GM12873 (cell line): ENCODE data around the gene EGLN1.

Source experiments
- TF ChIP-seq, protein P1 (sequence below): IDR thresholded peaks from 2 replicates; pipeline ENCODE4 v1.5.1; 2012; ENCODE audit warnings: low read depth, mild to moderate bottlenecking, moderate library complexity, low read length, control low read depth; ENCODE audit not compliant: insufficient read depth; ENCODE audit errors: missing control alignments

Gene EGLN1

DNA sequence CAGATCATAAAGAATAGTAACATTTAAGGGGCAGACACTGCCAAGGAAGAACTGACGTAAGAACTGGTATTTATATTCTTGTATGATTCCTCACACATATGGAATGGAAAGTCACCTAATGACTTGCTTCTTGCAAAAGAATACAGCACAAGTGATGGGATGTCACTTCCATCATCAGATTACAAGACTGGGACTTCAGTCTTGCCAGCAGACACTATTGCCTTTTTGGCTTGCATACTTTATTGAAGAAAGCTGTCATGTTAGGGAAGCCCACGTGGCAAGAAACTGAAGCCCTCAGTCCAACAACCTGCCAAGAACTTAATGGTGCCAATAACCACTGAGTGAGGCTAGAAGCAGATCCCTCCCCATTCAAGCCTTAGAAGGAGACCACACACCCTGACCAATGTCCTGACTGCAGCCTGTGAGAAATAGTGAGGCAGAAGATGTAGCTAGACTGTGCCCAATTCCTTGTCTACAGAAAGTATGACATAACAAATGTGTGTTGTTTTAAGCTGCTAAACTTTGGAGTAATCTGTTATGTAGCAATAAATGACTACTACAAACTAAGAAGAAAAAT, 12.0 kb downstream of the EGLN1 start:
- TF ChIP-seq, protein P1, sequence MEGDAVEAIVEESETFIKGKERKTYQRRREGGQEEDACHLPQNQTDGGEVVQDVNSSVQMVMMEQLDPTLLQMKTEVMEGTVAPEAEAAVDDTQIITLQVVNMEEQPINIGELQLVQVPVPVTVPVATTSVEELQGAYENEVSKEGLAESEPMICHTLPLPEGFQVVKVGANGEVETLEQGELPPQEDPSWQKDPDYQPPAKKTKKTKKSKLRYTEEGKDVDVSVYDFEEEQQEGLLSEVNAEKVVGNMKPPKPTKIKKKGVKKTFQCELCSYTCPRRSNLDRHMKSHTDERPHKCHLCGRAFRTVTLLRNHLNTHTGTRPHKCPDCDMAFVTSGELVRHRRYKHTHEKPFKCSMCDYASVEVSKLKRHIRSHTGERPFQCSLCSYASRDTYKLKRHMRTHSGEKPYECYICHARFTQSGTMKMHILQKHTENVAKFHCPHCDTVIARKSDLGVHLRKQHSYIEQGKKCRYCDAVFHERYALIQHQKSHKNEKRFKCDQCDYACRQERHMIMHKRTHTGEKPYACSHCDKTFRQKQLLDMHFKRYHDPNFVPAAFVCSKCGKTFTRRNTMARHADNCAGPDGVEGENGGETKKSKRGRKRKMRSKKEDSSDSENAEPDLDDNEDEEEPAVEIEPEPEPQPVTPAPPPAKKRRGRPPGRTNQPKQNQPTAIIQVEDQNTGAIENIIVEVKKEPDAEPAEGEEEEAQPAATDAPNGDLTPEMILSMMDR: no peak

DNA sequence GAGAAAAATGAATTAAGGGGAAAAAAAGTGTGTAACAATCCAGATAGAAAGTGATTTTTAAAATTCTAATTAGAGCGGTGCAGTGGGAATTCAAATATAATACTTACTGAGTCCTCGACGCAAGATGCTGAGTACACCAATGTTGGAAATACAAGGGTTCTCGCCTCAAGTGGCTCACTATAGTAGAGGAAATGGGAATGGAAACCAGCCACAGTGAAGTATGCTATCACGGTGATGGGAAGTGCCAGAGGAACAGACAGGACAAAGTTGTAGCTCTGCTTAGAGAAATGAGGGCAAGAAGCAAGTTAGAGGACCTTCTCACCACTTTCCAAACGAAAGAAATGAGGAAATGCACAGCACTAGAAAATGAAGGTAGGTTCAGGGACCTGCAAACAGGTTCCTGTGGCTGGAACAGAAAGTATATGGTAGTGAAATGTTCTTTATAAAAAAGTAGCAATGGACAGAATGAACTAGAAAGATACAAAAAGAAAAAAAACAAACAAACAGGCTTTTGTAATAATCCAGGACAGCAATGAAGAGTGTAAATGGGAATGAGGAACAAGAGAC, 13.5 kb downstream of the EGLN1 start:
- TF ChIP-seq, protein P1: no peak

DNA sequence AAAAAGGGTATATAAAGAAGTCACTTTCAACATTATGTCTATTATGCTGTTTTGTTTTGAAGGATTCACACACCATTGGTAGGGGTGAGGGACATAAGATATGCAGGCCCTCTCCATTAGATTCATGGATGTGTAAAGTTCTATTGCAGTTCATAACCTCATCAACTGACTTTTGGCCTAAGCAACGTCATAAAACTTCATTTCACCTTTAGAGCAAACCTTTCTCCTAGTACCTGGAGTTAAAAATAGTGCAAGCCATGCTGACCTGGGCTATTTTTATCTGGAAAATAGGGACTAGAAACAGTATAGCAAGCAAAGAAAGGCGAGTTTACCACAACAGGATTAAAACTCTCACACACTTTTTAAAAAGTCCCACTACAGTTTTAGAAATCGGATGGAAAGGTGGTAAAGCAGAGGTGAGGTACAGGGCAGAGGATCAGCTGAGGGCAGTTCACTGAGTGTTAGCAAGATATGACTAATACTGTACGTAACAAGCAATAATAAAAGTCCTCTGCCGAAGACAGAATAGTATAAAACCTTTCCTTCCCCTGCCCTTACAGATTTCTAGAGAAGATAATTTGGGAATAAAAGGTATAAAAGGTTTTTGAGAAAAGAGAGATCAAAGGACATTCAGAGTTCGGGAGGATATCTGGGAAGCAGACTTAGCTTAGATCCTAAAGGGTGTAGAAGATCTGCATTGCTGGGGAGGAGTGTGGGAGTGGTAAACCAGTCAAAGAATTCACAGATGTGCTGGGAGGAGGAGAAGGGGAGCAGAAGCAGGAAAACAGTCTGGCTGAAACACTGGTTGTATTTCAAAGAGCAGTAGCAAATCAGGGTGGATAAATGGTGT, 14.3 kb downstream of the EGLN1 start:
- TF ChIP-seq, protein P1: no peak

DNA sequence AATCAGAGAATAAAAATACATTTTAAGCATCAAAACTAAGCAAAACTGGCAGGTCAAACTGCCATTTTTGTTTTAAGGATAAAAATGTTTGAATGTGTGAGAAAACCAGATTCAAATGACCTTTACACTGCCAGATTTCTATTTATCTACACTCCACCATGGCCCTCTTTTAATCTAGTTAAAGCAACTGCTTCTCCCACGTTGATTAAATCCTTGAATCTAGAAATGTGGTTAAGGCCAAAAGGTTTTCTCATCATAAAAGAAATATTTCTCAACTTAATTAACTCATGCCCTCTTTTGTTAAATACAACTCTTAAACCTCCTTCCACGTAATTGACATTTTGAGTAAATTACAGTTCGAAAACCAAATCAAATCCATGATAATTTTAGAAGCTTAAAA, 15.0 kb downstream of the EGLN1 start:
- TF ChIP-seq, protein P1: no peak

DNA sequence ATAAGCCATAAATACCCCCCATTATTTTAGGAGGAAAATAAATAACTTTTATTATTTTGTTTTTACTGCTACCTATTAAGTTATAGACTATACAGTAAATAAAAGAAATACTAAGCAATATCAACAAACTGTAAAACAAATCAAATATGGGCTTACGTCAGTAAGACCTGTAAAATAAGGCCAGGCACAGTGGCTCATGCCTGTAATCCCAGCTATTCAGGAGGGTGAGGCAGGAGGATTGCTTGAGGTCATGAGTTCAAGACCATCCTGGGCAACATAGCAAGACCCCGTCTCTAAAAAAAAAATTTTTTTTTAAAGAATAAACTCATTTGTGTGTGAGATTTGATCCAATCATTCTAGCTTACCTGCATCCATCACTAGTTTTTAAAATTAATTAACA, 17.8 kb downstream of the EGLN1 start:
- TF ChIP-seq, protein P1: no peak

DNA sequence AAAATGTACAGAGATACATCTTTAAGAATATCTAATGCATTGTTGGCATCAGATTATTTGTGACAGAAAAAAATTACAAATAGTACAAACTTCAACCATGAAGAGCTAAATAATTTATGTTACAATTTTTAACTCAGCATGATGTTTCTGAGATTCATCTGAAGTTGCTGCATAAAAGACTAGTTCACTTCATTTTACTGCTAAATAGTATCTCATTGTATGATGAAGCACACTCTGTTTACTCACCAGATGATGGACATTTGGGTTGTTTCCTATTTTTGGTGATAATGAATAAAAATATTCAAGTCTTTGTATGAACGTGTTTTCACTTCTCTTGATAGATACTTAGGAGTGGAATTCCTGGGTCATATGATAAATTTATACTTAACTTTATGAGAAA, 20.6 kb downstream of the EGLN1 start:
- TF ChIP-seq, protein P1: no peak

DNA sequence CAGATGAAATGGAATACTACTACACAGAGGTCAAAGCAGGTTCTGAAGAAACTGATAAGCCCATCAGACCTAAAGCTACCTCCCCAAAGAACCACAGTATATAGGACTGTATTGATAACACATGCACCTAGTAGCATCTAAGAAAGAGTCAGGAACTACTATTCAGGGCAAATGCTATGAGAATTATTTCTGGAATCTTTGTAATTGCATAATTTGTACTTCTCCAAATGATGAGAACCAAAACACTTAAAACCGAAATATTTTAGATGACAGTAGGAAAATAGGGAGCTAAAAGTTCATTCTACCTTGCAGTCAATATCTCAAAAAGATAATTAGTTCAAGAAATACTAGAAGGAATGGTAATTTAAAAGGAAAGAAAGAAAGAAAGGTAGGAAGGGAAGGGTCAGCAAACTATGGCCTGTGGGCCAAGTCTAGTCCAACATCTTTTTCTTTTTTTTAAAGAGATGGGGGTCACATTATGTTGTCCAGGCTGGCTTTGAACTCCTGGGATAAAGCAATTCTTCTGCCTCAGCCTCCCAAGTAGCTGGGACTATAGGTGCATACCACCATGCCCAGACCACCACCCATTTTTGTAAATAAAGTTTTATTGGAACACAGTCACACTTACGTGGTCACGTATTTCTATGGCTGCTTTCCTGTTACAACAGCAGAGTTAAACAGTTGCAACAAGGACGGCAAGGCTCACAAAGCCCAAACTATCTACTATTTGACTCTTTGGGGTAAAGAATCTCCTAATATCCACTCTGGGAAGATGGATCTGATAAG, 24.0 kb downstream of the EGLN1 start:
- TF ChIP-seq, protein P1: no peak
